ENCODE measurements around the gene KIAA1671. TPM values are rescaled to one million over a fixed set of nuclear protein-coding genes. Genes with fewer than 3 reads are reported as not detected.

KIAA1671 gene
- total RNA-seq, 2 donors from 2014 or later, result 82.5 to 94.3 TPM

DNA sequence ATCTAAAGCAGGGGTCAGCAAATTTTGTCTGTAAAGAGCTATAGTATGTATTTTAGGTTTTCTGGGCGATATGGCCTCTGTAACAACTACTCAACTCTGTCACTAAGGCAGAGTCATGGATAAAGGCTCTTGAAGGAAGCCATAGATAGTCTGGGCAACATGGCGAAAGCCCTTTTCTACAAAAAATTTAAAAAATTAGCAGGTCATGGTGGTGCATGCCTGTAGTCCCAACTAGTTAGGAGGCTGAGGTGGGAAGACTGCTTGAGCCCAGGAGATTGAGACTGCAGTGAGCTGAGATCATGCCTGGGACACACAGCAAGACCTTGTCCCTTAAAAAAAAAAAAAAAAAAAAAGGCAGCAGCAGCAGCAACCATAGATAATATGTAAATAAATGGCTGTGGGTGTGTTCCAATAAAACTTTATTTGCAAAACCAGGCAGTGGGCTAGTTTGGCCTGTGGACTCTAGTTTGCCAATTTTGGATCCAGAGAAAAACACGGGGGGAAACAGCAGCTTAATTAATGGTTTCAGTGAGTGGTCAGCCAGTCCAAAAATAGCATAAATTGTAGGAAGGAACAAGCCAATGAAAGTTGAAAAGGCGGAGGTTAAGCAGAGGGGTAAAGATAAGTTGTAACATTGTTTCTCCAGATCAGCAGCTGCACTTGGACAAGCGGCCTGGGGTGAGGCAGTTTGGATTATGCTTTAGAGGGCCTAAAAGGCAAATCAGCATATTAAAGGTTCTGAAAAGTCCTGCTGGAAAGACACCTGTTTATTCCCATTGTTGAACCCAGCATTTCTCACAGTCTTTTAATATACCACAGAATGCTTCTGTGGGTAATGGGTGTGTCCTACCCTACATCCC, 62.6 kb downstream of the KIAA1671 start:
- TF ChIP-seq, protein P1, sequence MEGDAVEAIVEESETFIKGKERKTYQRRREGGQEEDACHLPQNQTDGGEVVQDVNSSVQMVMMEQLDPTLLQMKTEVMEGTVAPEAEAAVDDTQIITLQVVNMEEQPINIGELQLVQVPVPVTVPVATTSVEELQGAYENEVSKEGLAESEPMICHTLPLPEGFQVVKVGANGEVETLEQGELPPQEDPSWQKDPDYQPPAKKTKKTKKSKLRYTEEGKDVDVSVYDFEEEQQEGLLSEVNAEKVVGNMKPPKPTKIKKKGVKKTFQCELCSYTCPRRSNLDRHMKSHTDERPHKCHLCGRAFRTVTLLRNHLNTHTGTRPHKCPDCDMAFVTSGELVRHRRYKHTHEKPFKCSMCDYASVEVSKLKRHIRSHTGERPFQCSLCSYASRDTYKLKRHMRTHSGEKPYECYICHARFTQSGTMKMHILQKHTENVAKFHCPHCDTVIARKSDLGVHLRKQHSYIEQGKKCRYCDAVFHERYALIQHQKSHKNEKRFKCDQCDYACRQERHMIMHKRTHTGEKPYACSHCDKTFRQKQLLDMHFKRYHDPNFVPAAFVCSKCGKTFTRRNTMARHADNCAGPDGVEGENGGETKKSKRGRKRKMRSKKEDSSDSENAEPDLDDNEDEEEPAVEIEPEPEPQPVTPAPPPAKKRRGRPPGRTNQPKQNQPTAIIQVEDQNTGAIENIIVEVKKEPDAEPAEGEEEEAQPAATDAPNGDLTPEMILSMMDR (IDR thresholded peaks at IDR 0.05), result no peak
- intact Hi-C loops (cut with DNase I), result no loop called here
- H3K4me1 ChIP-seq, result peaks cover 13% of the 10 kb centered on the region
- no peak overlapping the region for H3K4me3 ChIP-seq
- H3K9ac ChIP-seq (ENCODE audit: low read depth in 2 of 2, low read length in 2 of 2), result peak overlapping the region in 1 of 2 donors; percentile 31
- no peak for DNase-seq
- H3K27ac ChIP-seq, result peak overlapping the region; percentile 82
- no peaks in the 10 kb centered on the region for H3K36me3 ChIP-seq
- H3K9me3 ChIP-seq, result no peaks in the 10 kb centered on the region
- H3K27me3 ChIP-seq, result no peaks in the 10 kb centered on the region

DNA sequence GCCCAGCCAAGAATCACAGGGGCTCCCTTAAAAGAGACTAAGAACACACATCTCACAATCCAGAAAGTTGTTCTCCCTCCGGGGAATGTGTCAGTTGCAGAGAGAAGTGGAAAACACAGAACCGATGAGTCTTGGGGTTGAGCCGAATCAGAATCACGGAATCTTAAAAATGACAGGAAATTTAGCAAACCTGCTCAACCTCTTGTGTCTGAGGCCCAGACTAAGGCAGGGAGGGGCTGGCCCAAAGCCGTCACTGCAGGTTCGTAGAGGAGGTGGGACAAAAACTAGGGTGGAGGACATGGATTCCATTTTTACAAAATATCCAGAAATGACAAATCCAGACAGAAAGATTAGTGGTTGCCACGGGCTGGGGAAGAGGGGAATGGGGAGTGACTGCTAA, 63.8 kb downstream of the KIAA1671 start:
- Histone ChIP-seq H3K27me3 (no peaks in the 10 kb centered on the region), H3K36me3 (no peaks in the 10 kb centered on the region), H3K27ac (no peak overlapping the region), H3K4me3 (no peak overlapping the region), H3K4me1 (peaks cover 13% of the 10 kb centered on the region), H3K9ac (ENCODE audit: low read depth in 2 of 2, low read length in 2 of 2) (no peak overlapping the region), H3K9me3 (no peaks in the 10 kb centered on the region)
- TF ChIP-seq, protein P1 (IDR thresholded peaks at IDR 0.05), result no peak
- intact Hi-C loops (cut with DNase I), result no loop called here
- no peak for DNase-seq

DNA sequence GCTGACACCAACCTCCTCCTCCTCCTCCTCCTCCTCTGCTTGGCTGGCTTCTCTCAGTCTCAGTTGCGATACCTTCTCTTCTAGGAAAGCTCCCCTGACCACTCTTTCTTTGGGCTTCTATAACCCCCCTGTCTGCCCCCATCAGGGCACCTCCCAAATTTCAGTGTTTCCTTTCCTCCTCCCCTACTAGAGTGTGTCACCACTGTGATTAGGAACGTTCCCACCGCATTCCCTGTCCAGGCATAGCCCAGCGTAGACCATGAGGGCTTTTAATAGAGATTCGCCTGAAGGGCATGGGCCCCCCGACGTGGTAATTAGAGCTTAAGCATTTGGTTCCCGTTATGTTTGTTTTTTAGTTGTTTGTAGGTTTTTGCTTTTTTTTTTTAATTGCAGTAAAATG, 65.5 kb downstream of the KIAA1671 start:
- Histone ChIP-seq H3K4me1 (peaks cover 5% of the 10 kb centered on the region), H3K9ac (ENCODE audit: low read depth in 2 of 2, low read length in 2 of 2) (no peak overlapping the region), H3K4me3 (no peak overlapping the region), H3K27me3 (no peaks in the 10 kb centered on the region), H3K9me3 (no peaks in the 10 kb centered on the region), H3K36me3 (no peaks in the 10 kb centered on the region), H3K27ac (no peak overlapping the region)
- TF ChIP-seq, protein P1 (IDR thresholded peaks at IDR 0.05), result no peak
- no peak for DNase-seq
- intact Hi-C loops (cut with DNase I), result no loop called here

DNA sequence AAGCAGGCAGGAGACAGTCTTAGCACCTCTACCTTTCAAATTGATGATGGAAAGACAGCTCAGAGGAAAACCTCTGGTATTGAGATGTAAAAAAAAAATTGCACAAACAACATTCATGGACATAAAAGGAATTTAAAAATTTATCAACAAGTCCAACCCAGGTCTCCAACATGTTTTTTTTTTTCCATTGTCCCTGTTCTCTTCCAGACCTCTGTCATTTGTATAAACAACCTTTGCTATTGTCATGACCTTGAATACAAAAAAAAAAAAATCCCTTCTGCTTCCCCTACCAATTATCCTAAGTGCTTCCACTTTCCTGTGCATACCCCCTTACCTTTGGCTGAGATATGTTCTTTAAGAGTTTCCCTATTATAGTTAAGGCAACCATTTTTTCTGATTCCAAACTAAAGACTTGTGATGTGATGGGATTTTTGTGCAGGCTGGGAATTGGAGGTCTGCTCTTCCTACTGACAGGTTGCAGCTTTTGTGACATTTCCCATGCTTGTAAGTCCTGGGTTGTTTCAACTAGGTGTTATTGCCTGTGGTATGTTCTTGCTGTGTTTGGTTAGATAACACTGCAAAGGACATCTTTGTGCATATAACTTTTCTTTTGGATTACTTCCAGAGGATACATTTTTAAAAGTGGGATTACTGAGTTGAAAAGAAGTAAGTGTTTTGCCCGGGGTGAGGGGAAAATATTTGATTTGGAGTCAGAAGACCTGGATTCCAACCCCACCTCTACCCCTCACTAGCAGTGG, 67.1 kb downstream of the KIAA1671 start:
- Histone ChIP-seq H3K9me3 (no peaks in the 10 kb centered on the region), H3K4me3 (no peak overlapping the region), H3K4me1 (no peaks in the 10 kb centered on the region), H3K9ac (ENCODE audit: low read depth in 2 of 2, low read length in 2 of 2) (no peak overlapping the region), H3K27me3 (no peaks in the 10 kb centered on the region), H3K27ac (no peak overlapping the region), H3K36me3 (no peaks in the 10 kb centered on the region)
- DNase-seq, result no peak
- TF ChIP-seq, protein P1 (IDR thresholded peaks at IDR 0.05), result no peak
- intact Hi-C loops (cut with DNase I), result no loop called here

DNA sequence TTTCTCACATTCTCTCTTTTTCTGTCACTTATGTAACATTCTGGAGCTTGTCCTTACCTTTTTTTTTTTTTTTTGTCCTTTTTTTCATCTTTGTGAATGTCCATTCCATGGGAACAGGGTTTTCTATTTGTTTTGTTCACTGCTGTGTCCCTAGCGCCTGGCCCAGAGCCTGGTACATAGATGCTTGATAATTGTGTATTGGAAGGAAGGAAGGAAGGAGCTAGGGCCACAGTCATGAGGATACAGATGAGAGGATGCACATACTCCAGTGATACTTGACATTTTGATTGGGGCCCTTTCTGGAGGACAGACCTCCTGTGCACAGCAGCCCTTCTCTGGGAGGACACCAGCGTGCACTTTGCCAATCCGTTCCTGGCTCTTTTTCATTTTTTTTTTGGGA, 68.9 kb downstream of the KIAA1671 start:
- Histone ChIP-seq H3K27ac (no peak overlapping the region), H3K4me1 (no peaks in the 10 kb centered on the region), H3K36me3 (no peaks in the 10 kb centered on the region), H3K27me3 (no peaks in the 10 kb centered on the region), H3K9me3 (no peaks in the 10 kb centered on the region), H3K4me3 (no peak overlapping the region), H3K9ac (ENCODE audit: low read depth in 2 of 2, low read length in 2 of 2) (no peak overlapping the region)
- TF ChIP-seq, protein P1 (IDR thresholded peaks at IDR 0.05), result no peak
- intact Hi-C loops (cut with DNase I), result no loop called here
- no peak for DNase-seq

Measured in colonic mucosa (tissue), 4 donors.